ENCODE results near the gene SLC52A3. TPM values are rescaled to one million over a fixed set of nuclear protein-coding genes. Genes with fewer than 3 reads are reported as not detected.

Gene SLC52A3
- total RNA-seq, 1 experiment from 2014 or later: 7.7 TPM

DNA sequence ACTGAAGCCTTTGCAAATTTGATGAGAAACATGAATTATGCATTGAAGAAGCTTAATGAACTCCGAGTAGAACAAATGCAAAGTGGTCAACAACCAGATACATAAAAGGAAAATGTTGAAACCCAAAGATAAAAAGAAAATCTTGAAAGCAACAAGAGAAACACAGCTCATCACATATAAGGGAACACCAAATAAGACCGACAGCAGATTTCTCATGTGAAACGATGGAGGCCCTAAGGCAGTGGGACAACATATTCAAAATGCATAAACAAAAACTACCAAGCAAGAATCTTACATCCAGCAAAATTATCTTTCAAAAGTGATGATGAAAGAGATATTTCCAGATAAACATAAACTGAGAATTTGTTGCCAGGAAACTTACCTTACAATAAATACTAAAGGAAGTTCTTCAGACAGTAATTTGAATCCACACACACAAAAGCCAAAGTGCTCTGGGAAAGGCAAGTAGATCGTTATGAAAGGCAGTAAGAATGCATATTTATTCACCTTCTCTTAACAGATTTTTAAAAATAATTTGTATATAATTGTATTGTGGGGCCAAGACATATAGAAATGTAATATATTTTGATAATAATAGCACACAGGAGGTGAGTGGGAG lies 22.5 kb downstream of the SLC52A3 start:
- DNase-seq (ENCODE audit: low spot score) (no peak), ATAC-seq (no peak)
- CTCF ChIA-PET: no interaction called here
- Mint-ChIP-seq H3K27ac (no peak overlapping the region), H3K4me3 (no peak overlapping the region), H3K4me1 (no peaks in the 10 kb centered on the region), H3K27me3 (ENCODE audit: low read depth) (peaks cover 35% of the 10 kb centered on the region), H3K36me3 (peaks cover 17% of the 10 kb centered on the region), H3K9me3 (peaks cover 30% of the 10 kb centered on the region)
- POLR2A ChIA-PET: no interaction called here
- TF ChIP-seq ZNF281 (CRISPR knock-in tag; IDR thresholded peaks at IDR 0.05): no peak
- TF ChIP-seq HMGA2 (CRISPR knock-in tag; IDR thresholded peaks at IDR 0.05): no peak
- TF ChIP-seq ZNF138 (CRISPR knock-in tag; conservative IDR thresholded peaks at IDR 0.05): no peak
- TF ChIP-seq FOXK1 (CRISPR knock-in tag; IDR thresholded peaks at IDR 0.05): no peak
- TF ChIP-seq, protein P1, sequence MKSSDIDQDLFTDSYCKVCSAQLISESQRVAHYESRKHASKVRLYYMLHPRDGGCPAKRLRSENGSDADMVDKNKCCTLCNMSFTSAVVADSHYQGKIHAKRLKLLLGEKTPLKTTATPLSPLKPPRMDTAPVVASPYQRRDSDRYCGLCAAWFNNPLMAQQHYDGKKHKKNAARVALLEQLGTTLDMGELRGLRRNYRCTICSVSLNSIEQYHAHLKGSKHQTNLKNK (CRISPR knock-in tag; IDR thresholded peaks at IDR 0.05): no peak
- TF ChIP-seq RELA (CRISPR knock-in tag; IDR thresholded peaks at IDR 0.05; ENCODE audit: borderline replicate concordance): no peak
- TF ChIP-seq NR3C1 (CRISPR knock-in tag; conservative IDR thresholded peaks at IDR 0.05; ENCODE audit: low read depth): no peak
- peak; percentile 99 for TF ChIP-seq ZNF317 (CRISPR knock-in tag; IDR thresholded peaks at IDR 0.05; ENCODE audit: borderline replicate concordance, low read depth)

DNA sequence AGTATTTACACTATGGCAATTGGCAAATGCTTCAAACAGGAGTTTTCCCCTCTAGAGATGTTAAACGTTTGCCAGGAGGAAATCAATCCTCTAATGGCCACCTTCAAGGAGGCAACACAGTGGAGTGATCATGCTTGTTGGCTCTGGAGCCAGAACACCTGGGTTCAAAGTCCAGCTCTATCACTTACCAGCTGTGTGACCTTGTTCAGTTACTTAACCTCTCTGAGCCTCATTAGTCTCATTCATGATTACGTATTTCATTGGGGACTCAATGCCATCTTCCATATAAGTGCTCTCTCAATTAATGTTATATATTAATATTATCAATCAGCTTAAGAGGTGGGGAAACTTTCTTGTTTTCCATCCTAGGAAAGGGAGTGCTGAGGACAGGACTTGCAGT lies 26.1 kb downstream of the SLC52A3 start:
- no peak overlapping the region for H3K4me3 Mint-ChIP-seq
- ChIA-PET POLR2A (no interaction called here), CTCF (interaction anchor here (4.1 kb wide), 1 partner anchor 96 kb away, joined by 42 read pairs; no protein-coding TSS in a partner anchor)
- peaks cover 17% of the 10 kb centered on the region for H3K36me3 Mint-ChIP-seq
- peaks cover 24% of the 10 kb centered on the region for H3K9me3 Mint-ChIP-seq
- peaks cover 7% of the 10 kb centered on the region for H3K4me1 Mint-ChIP-seq
- H3K27ac Mint-ChIP-seq: no peak overlapping the region
- DNase-seq (ENCODE audit: low spot score) (no peak), ATAC-seq (no peak)
- peaks cover 37% of the 10 kb centered on the region for H3K27me3 Mint-ChIP-seq (ENCODE audit: low read depth)
- TF ChIP-seq FOXP4 (CRISPR knock-in tag; IDR thresholded peaks at IDR 0.05) (no peak), PREB (CRISPR knock-in tag; IDR thresholded peaks at IDR 0.05; ENCODE audit: borderline replicate concordance) (no peak), RORB (CRISPR knock-in tag; IDR thresholded peaks at IDR 0.05) (no peak), GABPB1 (CRISPR knock-in tag; IDR thresholded peaks at IDR 0.05) (no peak), NR2C2 (CRISPR knock-in tag; IDR thresholded peaks at IDR 0.05) (no peak), FOXJ3 (CRISPR knock-in tag; IDR thresholded peaks at IDR 0.05; ENCODE audit: borderline replicate concordance) (no peak), FOXP1 (CRISPR knock-in tag; IDR thresholded peaks at IDR 0.05; ENCODE audit: borderline replicate concordance) (no peak), ZNF671 (CRISPR knock-in tag; IDR thresholded peaks at IDR 0.05) (no peak), ATF6 (CRISPR knock-in tag; IDR thresholded peaks at IDR 0.05) (no peak), ZNF416 (CRISPR knock-in tag; IDR thresholded peaks at IDR 0.05) (no peak), PRRX2 (CRISPR knock-in tag; IDR thresholded peaks at IDR 0.05) (no peak)
- TF ChIP-seq, protein P2, sequence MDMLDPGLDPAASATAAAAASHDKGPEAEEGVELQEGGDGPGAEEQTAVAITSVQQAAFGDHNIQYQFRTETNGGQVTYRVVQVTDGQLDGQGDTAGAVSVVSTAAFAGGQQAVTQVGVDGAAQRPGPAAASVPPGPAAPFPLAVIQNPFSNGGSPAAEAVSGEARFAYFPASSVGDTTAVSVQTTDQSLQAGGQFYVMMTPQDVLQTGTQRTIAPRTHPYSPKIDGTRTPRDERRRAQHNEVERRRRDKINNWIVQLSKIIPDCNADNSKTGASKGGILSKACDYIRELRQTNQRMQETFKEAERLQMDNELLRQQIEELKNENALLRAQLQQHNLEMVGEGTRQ (CRISPR knock-in tag; IDR thresholded peaks at IDR 0.05): no peak
- TF ChIP-seq, protein P3, sequence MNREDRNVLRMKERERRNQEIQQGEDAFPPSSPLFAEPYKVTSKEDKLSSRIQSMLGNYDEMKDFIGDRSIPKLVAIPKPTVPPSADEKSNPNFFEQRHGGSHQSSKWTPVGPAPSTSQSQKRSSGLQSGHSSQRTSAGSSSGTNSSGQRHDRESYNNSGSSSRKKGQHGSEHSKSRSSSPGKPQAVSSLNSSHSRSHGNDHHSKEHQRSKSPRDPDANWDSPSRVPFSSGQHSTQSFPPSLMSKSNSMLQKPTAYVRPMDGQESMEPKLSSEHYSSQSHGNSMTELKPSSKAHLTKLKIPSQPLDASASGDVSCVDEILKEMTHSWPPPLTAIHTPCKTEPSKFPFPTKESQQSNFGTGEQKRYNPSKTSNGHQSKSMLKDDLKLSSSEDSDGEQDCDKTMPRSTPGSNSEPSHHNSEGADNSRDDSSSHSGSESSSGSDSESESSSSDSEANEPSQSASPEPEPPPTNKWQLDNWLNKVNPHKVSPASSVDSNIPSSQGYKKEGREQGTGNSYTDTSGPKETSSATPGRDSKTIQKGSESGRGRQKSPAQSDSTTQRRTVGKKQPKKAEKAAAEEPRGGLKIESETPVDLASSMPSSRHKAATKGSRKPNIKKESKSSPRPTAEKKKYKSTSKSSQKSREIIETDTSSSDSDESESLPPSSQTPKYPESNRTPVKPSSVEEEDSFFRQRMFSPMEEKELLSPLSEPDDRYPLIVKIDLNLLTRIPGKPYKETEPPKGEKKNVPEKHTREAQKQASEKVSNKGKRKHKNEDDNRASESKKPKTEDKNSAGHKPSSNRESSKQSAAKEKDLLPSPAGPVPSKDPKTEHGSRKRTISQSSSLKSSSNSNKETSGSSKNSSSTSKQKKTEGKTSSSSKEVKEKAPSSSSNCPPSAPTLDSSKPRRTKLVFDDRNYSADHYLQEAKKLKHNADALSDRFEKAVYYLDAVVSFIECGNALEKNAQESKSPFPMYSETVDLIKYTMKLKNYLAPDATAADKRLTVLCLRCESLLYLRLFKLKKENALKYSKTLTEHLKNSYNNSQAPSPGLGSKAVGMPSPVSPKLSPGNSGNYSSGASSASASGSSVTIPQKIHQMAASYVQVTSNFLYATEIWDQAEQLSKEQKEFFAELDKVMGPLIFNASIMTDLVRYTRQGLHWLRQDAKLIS (CRISPR knock-in tag; IDR thresholded peaks at IDR 0.05; ENCODE audit: borderline replicate concordance): no peak

Data from WTC11 (cell line).